HEK293 (cell line): ENCODE measurements around the gene TANGO6.

ENCODE experiments used
- CTCF ChIA-PET: fragments of 350-600 bp; formaldehyde crosslinking; extraction: SDS; loops from one replicate; lab custom pipeline; 2021; ENCODE audit warnings: antibody characterized with exemption; lab: Yijun Ruan, JAX
- POLR2A ChIA-PET: fragments of 300-600 bp; formaldehyde crosslinking; extraction: SDS; loops from one replicate; lab custom pipeline; 2020; ENCODE audit warnings: antibody characterized with exemption, inconsistent platforms; lab: Yijun Ruan, JAX
- H3K27ac ChIP-seq: fragments of 200-500 bp; sonication (Bioruptor generic); 2 replicates; pipeline ENCODE4 v1.5.1; 2014; ENCODE audit warnings: low read depth, low read length, control low read depth, inconsistent platforms; ENCODE audit errors: extremely low read depth
- H3K36me3 ChIP-seq, 2 experiments: fragments of 200-500 bp in 1 of 2; sonication (Bioruptor generic) in 1 of 2; 1 replicate in 1 of 2; 2 replicates in 1 of 2; pipeline ENCODE4 v1.5.1; 2014 to 2017; ENCODE audit warnings: inconsistent platforms in 2 of 2, low read length in 2 of 2; ENCODE audit not compliant: control insufficient read depth in 2 of 2, insufficient read depth in 1 of 2
- H3K4me1 ChIP-seq: fragments of 200-500 bp; sonication (Bioruptor generic); 2 replicates; pipeline ENCODE4 v1.5.1; 2014; ENCODE audit warnings: mild to moderate bottlenecking, low read length, inconsistent platforms; ENCODE audit not compliant: control insufficient read depth, insufficient read depth
- H3K4me3 ChIP-seq: 2 replicates; pipeline ENCODE4 v1.5.1; 2011; ENCODE audit warnings: low read depth, mild to moderate bottlenecking, control low read depth, low read length, moderate library complexity
- H3K9me3 ChIP-seq: fragments of 200-500 bp; sonication (Bioruptor generic); 2 replicates; pipeline ENCODE4 v1.5.1; 2014; ENCODE audit warnings: low read depth, low read length, inconsistent platforms; ENCODE audit not compliant: control insufficient read depth, insufficient read depth
- FEZF1 ChIP-seq: fragments of 450-650 bp; formaldehyde crosslinking; IDR thresholded peaks from 2 replicates; pipeline ENCODE4 v1.5.1; 2016; ENCODE audit warnings: missing biosample characterization, missing genetic modification characterization
- KLF17 ChIP-seq: fragments of 450-650 bp; formaldehyde crosslinking; IDR thresholded peaks from 2 replicates; pipeline ENCODE4 v1.5.1; 2016; ENCODE audit warnings: missing biosample characterization, missing genetic modification characterization
- KLF7 ChIP-seq: fragments of 450-650 bp; formaldehyde crosslinking; IDR thresholded peaks from 2 replicates; pipeline ENCODE4 v1.5.1; 2016; ENCODE audit warnings: missing biosample characterization, missing genetic modification characterization, borderline replicate concordance
- KLF9 ChIP-seq: fragments of 450-650 bp; formaldehyde crosslinking; IDR thresholded peaks from 2 replicates; pipeline ENCODE4 v1.5.1; 2016; ENCODE audit warnings: missing biosample characterization, missing genetic modification characterization, low read depth
- PATZ1 ChIP-seq: fragments of 450-650 bp; formaldehyde crosslinking; IDR thresholded peaks from 2 replicates; pipeline ENCODE4 v1.5.1; 2016; ENCODE audit warnings: missing biosample characterization, missing genetic modification characterization
- SCRT1 ChIP-seq: fragments of 450-650 bp; formaldehyde crosslinking; IDR thresholded peaks from 2 replicates; pipeline ENCODE4 v1.5.1; 2016; ENCODE audit warnings: missing biosample characterization, missing genetic modification characterization, borderline replicate concordance
- SETDB1 ChIP-seq: IDR thresholded peaks from one replicate; pipeline ENCODE4 v1.6.1; 2017; ENCODE audit warnings: mild to moderate bottlenecking, low read length, moderate library complexity, mixed read lengths; ENCODE audit not compliant: insufficient read length
- WT1 ChIP-seq: fragments of 450-650 bp; formaldehyde crosslinking; IDR thresholded peaks from 2 replicates; pipeline ENCODE4 v1.5.1; 2016; ENCODE audit warnings: missing biosample characterization, missing genetic modification characterization
- ZBTB20 ChIP-seq: fragments of 450-650 bp; formaldehyde crosslinking; IDR thresholded peaks from 2 replicates; pipeline ENCODE4 v1.5.1; 2016; ENCODE audit warnings: missing biosample characterization, missing genetic modification characterization
- ZNF10 ChIP-seq: fragments of 450-650 bp; formaldehyde crosslinking; IDR thresholded peaks from 2 replicates; pipeline ENCODE4 v1.5.1; 2017; ENCODE audit warnings: missing biosample characterization, missing genetic modification characterization
- ZNF121 ChIP-seq: fragments of 450-650 bp; formaldehyde crosslinking; IDR thresholded peaks from 2 replicates; pipeline ENCODE4 v1.5.1; 2016; ENCODE audit warnings: missing biosample characterization, missing genetic modification characterization
- ZNF133 ChIP-seq: fragments of 450-650 bp; formaldehyde crosslinking; IDR thresholded peaks from 2 replicates; pipeline ENCODE4 v1.5.1; 2016; ENCODE audit warnings: missing biosample characterization, missing genetic modification characterization
- ZNF274 ChIP-seq, 2 experiments: fragments of 200-500 bp in 1 of 2; fragments of 450-650 bp in 1 of 2; sonication (Bioruptor generic) in 1 of 2; formaldehyde crosslinking in 1 of 2; IDR thresholded peaks; 2 replicates each; pipeline versions ENCODE4 v1.5.1 to v1.6.1; 2014 to 2016; ENCODE audit warnings: borderline replicate concordance in 1 of 2, inconsistent platforms in 1 of 2, low read length in 1 of 2, missing biosample characterization in 1 of 2, missing genetic modification characterization in 1 of 2
- ZNF362 ChIP-seq: fragments of 450-650 bp; formaldehyde crosslinking; IDR thresholded peaks from 2 replicates; pipeline ENCODE4 v1.5.1; 2016; ENCODE audit warnings: missing biosample characterization, missing genetic modification characterization
- ZNF391 ChIP-seq: fragments of 450-650 bp; formaldehyde crosslinking; IDR thresholded peaks from 2 replicates; pipeline ENCODE4 v1.5.1; 2016; ENCODE audit warnings: low read depth, missing biosample characterization, missing genetic modification characterization, borderline replicate concordance
- ZNF404 ChIP-seq: fragments of 450-650 bp; formaldehyde crosslinking; IDR thresholded peaks from 2 replicates; pipeline ENCODE4 v1.5.1; 2017; ENCODE audit warnings: missing biosample characterization, missing genetic modification characterization
- ZNF416 ChIP-seq: fragments of 450-650 bp; formaldehyde crosslinking; IDR thresholded peaks from 2 replicates; pipeline ENCODE4 v1.5.1; 2016; ENCODE audit warnings: missing biosample characterization, missing genetic modification characterization
- ZNF48 ChIP-seq: fragments of 450-650 bp; formaldehyde crosslinking; IDR thresholded peaks from 2 replicates; pipeline ENCODE4 v1.5.1; 2016; ENCODE audit warnings: missing biosample characterization, missing genetic modification characterization
- ZNF530 ChIP-seq: fragments of 450-650 bp; formaldehyde crosslinking; IDR thresholded peaks from 2 replicates; pipeline ENCODE4 v1.5.1; 2016; ENCODE audit warnings: low read depth, missing biosample characterization, missing genetic modification characterization
- ZNF560 ChIP-seq: fragments of 450-650 bp; formaldehyde crosslinking; IDR thresholded peaks from 2 replicates; pipeline ENCODE4 v1.5.1; 2017; ENCODE audit warnings: missing biosample characterization, missing genetic modification characterization, borderline replicate concordance
- ZNF623 ChIP-seq: fragments of 450-650 bp; formaldehyde crosslinking; IDR thresholded peaks from 2 replicates; pipeline ENCODE4 v1.5.1; 2016; ENCODE audit warnings: missing biosample characterization, missing genetic modification characterization
- ZNF664 ChIP-seq: fragments of 450-650 bp; formaldehyde crosslinking; IDR thresholded peaks from 2 replicates; pipeline ENCODE4 v1.5.1; 2016; ENCODE audit warnings: missing biosample characterization, missing genetic modification characterization
- ZSCAN30 ChIP-seq: fragments of 450-650 bp; IDR thresholded peaks from 2 replicates; pipeline ENCODE4 v1.5.1; 2018; ENCODE audit warnings: missing biosample characterization, mild to moderate bottlenecking, missing genetic modification characterization, moderate library complexity
- TF ChIP-seq, protein P1 (sequence below): fragments of 450-650 bp; formaldehyde crosslinking; IDR thresholded peaks from 2 replicates; pipeline ENCODE4 v1.5.1; 2016; ENCODE audit warnings: missing biosample characterization, missing genetic modification characterization, borderline replicate concordance

The TANGO6 gene

DNA sequence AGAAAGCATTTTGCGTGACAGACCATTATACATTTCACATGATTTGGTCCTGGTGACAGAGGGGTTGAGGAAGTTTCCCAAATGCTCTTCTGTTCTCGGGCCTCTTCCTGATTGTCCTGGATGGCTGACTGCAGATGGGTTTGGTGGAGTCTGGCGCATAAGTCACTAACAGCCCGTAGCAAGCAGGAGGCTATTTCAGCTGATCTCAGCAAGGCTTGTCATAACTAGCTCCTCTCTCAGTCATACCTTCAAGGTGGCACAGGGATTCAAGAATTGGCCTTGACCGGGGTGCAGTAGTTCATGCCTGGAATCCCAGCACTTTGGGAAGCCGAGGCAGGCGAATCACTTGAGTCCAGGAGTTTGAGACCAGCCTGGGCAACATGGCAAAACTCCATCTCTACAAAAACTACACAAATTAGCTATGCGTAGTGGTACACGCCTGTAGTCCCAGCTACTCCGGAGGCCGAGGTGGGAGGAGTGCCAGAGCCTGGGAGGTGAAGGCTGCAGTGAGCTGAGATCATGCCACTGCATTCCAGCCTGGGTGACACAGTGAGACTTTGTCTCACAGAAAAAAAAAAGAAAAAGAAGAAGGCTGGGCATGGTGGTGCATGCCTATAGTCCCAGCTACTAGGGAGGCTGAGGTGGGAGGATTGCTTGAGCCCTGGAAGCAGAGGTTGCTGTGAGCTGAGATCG lies 193.2 kb downstream of the TANGO6 start (continued):
- TF ChIP-seq PATZ1 (tag by site-specific recombination) = no peak

DNA sequence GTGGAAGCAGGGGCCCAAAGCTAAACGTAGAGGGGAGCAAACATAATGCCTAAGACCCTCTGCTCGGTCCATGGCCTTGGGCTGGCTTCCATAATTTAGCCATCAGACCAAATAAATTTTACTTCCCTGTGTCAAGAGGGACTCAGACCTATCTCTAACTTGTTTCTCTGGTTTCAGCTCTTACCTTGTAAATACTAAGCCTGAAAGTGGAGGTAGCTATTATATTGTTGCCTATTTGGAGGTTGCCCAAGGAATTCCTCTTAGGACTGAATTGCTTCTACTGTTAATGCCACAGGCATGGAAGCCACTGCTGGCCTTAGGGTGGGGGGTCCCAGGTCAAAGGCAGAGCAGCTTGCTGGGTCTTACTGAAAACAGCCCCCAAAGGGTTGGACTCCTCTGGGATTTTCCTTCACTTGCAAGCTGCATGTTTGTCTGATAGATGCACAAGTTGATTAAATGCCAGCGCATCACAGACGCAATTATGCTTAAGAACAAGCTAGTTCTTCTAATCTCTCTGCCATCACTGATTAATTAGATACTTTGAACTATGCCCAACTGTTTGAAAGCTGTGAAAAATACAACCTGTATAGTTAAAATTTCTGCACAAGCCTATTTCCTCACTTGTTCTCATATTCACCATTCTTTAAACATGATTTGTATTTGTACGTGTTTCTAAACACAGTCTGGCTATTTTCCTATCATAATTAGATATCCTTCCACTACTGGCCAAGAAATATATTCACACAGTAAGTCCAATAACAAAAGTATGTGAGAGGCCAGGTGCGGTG lies 194.2 kb downstream of the TANGO6 start:
- POLR2A ChIA-PET = no interaction called here
- Histone ChIP-seq H3K9me3 (no peaks in the 10 kb centered on the region), H3K4me3 (no peak overlapping the region), H3K36me3 (peaks cover 0 to 11% of the 10 kb centered on the region in 2 experiments; a peak in 1 of 3 replicates), H3K27ac (no peak overlapping the region), H3K4me1 (no peaks in the 10 kb centered on the region)
- no peak for TF ChIP-seq KLF9 (tag by site-specific recombination)
- TF ChIP-seq ZNF416 (tag by site-specific recombination) = no peak
- TF ChIP-seq, protein P1, sequence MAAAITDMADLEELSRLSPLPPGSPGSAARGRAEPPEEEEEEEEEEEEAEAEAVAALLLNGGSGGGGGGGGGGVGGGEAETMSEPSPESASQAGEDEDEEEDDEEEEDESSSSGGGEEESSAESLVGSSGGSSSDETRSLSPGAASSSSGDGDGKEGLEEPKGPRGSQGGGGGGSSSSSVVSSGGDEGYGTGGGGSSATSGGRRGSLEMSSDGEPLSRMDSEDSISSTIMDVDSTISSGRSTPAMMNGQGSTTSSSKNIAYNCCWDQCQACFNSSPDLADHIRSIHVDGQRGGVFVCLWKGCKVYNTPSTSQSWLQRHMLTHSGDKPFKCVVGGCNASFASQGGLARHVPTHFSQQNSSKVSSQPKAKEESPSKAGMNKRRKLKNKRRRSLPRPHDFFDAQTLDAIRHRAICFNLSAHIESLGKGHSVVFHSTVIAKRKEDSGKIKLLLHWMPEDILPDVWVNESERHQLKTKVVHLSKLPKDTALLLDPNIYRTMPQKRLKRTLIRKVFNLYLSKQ (tag by site-specific recombination) = no peak
- TF ChIP-seq KLF17 = no peak
- TF ChIP-seq ZNF560 (tag by site-specific recombination) = no peak
- no peak for TF ChIP-seq ZSCAN30 (tag by site-specific recombination)
- CTCF ChIA-PET = interaction anchor here (0.8 kb wide), 1 partner anchor 35 kb away, joined by 4 read pairs; no protein-coding TSS in a partner anchor

DNA sequence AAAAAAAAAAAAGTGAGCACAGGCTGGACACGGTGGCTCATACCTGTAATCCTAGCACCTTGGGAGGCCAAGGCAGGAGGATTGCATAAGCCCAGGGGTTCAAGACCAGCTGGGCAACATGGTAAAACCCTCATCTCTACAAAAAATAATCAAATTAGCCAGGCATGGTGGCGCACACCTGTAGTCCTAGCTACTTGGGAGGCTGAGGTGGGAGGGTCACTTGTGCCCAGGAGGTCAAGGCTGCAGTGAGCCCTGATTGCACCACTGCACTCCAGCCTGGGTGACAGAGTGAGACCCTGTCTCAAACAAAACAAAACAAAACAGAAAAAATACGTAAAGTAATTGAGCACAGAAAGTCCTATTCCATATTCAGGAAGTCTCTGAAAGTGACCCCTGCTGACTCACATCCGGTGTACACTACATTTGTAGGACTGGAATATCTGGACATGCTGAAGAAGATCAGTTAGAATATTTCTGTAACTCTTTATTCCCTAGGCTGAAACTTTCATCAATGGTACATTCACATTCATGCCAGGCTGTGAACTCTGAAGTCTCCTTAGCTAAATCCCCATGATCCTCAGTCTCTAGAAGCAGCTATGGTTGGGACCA lies 196.1 kb downstream of the TANGO6 start:
- POLR2A ChIA-PET = no interaction called here
- Histone ChIP-seq H3K4me1 (no peaks in the 10 kb centered on the region), H3K4me3 (no peak overlapping the region), H3K36me3 (peaks cover 0 to 11% of the 10 kb centered on the region in 2 experiments; a peak in 1 of 3 replicates), H3K27ac (no peak overlapping the region), H3K9me3 (no peaks in the 10 kb centered on the region)
- no peak for TF ChIP-seq ZNF48 (tag by site-specific recombination)
- no peak for TF ChIP-seq SCRT1 (tag by site-specific recombination)
- TF ChIP-seq WT1 (tag by site-specific recombination) = no peak
- TF ChIP-seq ZNF404 (tag by site-specific recombination) = no peak
- TF ChIP-seq ZNF391 (tag by site-specific recombination) = no peak
- no peak for TF ChIP-seq KLF7
- no peak for TF ChIP-seq ZNF623 (tag by site-specific recombination)
- no peak for TF ChIP-seq ZNF664 (tag by site-specific recombination)
- no peak for TF ChIP-seq ZNF121 (tag by site-specific recombination)
- no peak for TF ChIP-seq SETDB1
- no peak for TF ChIP-seq ZNF274 (IDR thresholded peaks at IDR 0.05; ENCODE audit: low read length)
- TF ChIP-seq ZNF274 (tag by site-specific recombination; IDR thresholded peaks at IDR 0.05; ENCODE audit: borderline replicate concordance) = no peak
- TF ChIP-seq ZBTB20 = no peak
- no peak for TF ChIP-seq ZNF133 (tag by site-specific recombination)
- TF ChIP-seq ZNF530 (tag by site-specific recombination) = no peak
- TF ChIP-seq FEZF1 (tag by site-specific recombination) = no peak
- no peak for TF ChIP-seq ZNF362 (tag by site-specific recombination)
- no peak for TF ChIP-seq ZNF10 (tag by site-specific recombination)
- CTCF ChIA-PET = no interaction called here
